Glutamatergic neuron (in vitro differentiated cells): ENCODE measurements around the gene GLS. TPM values are rescaled to one million over a fixed set of nuclear protein-coding genes. Genes with fewer than 3 reads are reported as not detected.

Source experiments
- DNase-seq: peaks from one replicate; pipeline ENCODE4 v3.0.0; 2022
- H3K27ac Mint-ChIP-seq: one replicate; pipeline ENCODE4 v1.8.0; 2020; ENCODE audit warnings: mild to moderate bottlenecking, mixed read lengths, inconsistent platforms; ENCODE audit not compliant: unreplicated experiment
- H3K27me3 Mint-ChIP-seq: one replicate; pipeline ENCODE4 v1.8.0; 2020; ENCODE audit warnings: mild to moderate bottlenecking, moderate library complexity, mixed read lengths, inconsistent platforms; ENCODE audit not compliant: unreplicated experiment
- H3K36me3 Mint-ChIP-seq: one replicate; pipeline ENCODE4 v1.8.0; 2020; ENCODE audit warnings: mild to moderate bottlenecking, mixed read lengths, inconsistent platforms; ENCODE audit not compliant: unreplicated experiment
- H3K4me1 Mint-ChIP-seq: one replicate; pipeline ENCODE4 v1.8.0; 2020; ENCODE audit warnings: mild to moderate bottlenecking, low read depth, mixed read lengths, inconsistent platforms; ENCODE audit not compliant: unreplicated experiment
- H3K4me3 Mint-ChIP-seq: one replicate; pipeline ENCODE4 v1.8.0; 2020; ENCODE audit warnings: mild to moderate bottlenecking, mixed read lengths, inconsistent platforms; ENCODE audit not compliant: unreplicated experiment
- H3K9me3 Mint-ChIP-seq: one replicate; pipeline ENCODE4 v1.8.0; 2020; ENCODE audit warnings: mild to moderate bottlenecking, moderate library complexity, mixed read lengths, inconsistent platforms; ENCODE audit not compliant: unreplicated experiment
- total RNA-seq: library from RNA; stranded (reverse); fragmentation: NEBNext Ultra II Directional; extraction: Animal tissue kit (Norgen Biotek cat#: 25700); gene quantifications from one replicate; pipeline ENCODE4 v1.2.1, GENCODE V29; 2021; ENCODE audit not compliant: unreplicated experiment
- TF ChIP-seq, protein P1 (sequence below): fragments of 200-600 bp; sonication (generic); IDR thresholded peaks from one replicate; pipeline ENCODE4 v1.5.0; 2021; ENCODE audit not compliant: partially characterized antibody, unreplicated experiment

Gene GLS
- total RNA-seq, 1 donor from 2014 or later = 120 TPM

DNA sequence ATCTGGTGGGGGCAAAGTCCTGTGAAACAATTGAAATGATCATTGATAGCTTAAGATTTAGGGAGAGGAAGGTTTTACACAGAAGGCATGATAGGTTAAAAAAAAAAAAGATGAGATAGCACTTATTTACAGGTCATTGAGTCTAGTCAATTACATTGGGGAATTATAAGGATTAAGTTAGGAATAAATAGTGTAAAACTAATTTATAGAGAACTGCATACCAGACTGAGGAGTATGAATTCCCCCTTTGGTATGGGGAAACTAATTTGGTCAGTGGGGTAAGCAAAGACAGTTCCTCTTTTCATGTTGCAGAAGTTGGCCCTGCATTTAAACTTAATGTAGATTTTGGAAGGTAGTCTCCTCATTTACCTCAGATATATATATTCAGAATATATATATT, 10.8 kb downstream of the GLS start:
- Mint-ChIP-seq H3K36me3 (no peaks in the 10 kb centered on the region), H3K9me3 (no peaks in the 10 kb centered on the region), H3K4me1 (peaks cover 4% of the 10 kb centered on the region), H3K4me3 (no peak overlapping the region), H3K27ac (no peak overlapping the region), H3K27me3 (no peaks in the 10 kb centered on the region)
- TF ChIP-seq, protein P1, sequence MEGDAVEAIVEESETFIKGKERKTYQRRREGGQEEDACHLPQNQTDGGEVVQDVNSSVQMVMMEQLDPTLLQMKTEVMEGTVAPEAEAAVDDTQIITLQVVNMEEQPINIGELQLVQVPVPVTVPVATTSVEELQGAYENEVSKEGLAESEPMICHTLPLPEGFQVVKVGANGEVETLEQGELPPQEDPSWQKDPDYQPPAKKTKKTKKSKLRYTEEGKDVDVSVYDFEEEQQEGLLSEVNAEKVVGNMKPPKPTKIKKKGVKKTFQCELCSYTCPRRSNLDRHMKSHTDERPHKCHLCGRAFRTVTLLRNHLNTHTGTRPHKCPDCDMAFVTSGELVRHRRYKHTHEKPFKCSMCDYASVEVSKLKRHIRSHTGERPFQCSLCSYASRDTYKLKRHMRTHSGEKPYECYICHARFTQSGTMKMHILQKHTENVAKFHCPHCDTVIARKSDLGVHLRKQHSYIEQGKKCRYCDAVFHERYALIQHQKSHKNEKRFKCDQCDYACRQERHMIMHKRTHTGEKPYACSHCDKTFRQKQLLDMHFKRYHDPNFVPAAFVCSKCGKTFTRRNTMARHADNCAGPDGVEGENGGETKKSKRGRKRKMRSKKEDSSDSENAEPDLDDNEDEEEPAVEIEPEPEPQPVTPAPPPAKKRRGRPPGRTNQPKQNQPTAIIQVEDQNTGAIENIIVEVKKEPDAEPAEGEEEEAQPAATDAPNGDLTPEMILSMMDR = no peak
- DNase-seq = no peak

DNA sequence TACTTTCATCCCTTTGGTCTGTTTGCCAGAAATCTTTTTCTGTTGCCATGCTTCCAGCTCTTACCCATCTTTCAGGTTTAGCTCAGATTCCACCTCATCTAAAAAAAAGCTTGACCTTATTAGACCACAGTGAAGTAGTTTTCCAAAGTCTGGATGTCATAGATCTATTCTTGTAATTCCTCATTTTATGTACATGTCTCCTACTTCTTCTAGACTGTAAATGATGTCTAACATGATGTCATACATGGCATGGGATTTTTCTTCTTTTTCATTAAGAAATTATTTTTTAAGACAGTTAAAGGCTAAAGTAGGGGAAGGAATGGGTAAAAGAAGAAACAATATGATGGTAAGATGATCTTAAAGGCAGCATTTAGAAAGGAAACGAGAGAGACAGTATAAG, 11.3 kb downstream of the GLS start:
- H3K4me1 Mint-ChIP-seq = peaks cover 4% of the 10 kb centered on the region
- H3K4me3 Mint-ChIP-seq = no peak overlapping the region
- no peaks in the 10 kb centered on the region for H3K27me3 Mint-ChIP-seq
- H3K36me3 Mint-ChIP-seq = no peaks in the 10 kb centered on the region
- DNase-seq = no peak
- TF ChIP-seq, protein P1 = no peak
- no peak overlapping the region for H3K27ac Mint-ChIP-seq
- no peaks in the 10 kb centered on the region for H3K9me3 Mint-ChIP-seq

DNA sequence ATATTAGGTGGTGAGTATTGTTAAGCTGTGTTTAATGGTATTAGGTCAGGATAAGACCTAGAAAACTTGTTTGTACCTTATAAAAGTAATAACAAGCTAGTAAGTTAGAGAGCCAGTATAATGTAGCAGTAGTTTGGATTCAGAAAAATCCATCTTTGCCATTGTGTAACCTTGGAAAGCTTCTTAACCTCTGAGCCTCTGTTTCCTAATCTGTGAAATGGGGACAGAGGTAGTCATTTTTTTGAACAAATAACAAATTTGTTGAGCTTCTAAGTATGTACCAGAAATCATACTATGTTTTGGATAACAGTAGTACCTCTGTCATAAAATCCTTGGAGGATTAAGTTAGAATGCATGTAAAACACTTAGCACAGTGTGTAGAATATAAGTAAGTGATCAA, 12.5 kb downstream of the GLS start:
- peaks cover 4% of the 10 kb centered on the region for H3K4me1 Mint-ChIP-seq
- DNase-seq = no peak
- H3K9me3 Mint-ChIP-seq = no peaks in the 10 kb centered on the region
- TF ChIP-seq, protein P1 = no peak
- H3K36me3 Mint-ChIP-seq = no peaks in the 10 kb centered on the region
- H3K4me3 Mint-ChIP-seq = no peak overlapping the region
- no peaks in the 10 kb centered on the region for H3K27me3 Mint-ChIP-seq
- no peak overlapping the region for H3K27ac Mint-ChIP-seq

DNA sequence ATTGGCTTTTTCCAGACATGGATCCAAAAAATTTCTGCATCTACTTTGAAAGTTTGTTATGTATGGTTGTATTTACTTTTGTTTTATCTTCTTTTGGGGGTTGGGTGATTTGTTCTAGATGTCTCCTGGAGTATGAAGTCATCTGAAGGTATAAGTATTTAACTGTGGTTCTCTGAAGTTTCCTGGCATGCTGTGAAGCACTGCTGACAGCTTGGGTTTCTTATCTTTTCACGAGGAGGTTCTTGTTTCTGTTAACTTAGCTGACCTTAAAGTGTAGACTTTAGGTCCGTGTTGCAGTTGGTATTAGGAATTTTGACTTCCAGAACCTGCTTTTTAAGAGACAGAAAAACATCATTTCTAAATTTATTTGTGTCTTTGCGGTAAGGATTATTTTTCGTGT, 15.9 kb downstream of the GLS start:
- TF ChIP-seq, protein P1 = no peak
- Mint-ChIP-seq H3K9me3 (no peaks in the 10 kb centered on the region), H3K4me3 (no peak overlapping the region), H3K27ac (no peak overlapping the region), H3K27me3 (no peaks in the 10 kb centered on the region), H3K4me1 (peaks cover 3% of the 10 kb centered on the region), H3K36me3 (no peaks in the 10 kb centered on the region)
- no peak for DNase-seq

DNA sequence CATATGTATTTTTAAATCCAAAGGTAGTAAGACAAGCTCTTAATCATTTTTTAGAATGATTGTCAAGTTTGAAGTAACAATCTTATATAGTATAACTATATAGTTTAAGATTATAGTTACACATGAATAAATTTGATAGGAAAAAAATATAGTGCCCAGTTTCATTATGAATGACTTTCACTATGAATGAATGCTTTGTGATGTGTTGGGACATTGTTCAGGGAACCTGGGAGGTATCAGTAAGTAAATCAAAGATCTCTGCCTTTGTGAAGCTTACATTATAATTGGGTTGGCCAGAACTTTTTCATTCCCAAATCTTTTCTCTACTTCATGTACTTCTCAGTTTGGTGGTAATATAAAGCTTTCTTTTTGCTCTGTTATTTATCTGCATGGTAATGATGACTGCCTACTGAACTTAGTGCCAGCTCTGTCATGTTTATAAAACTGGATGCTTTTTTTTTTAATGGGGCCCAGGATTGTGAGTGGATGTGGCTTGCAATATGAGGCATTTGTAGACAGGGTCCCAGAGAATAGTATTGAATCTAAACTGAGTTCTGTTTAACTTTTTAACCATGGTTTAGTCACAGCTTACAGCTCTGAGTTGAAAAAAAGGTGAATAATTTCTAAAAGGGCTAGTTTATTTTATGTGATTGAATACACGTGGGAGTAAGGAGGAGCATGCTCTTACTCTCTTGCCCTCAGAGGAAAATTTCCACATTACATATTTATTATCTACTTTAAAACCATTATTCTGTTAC, 23.3 kb downstream of the GLS start:
- Mint-ChIP-seq H3K9me3 (no peaks in the 10 kb centered on the region), H3K4me1 (peaks cover 7% of the 10 kb centered on the region), H3K36me3 (no peaks in the 10 kb centered on the region), H3K27ac (no peak overlapping the region), H3K27me3 (no peaks in the 10 kb centered on the region), H3K4me3 (no peak overlapping the region)
- TF ChIP-seq, protein P1 = no peak
- DNase-seq = no peak
